ENCODE data around the gene MYO18B. TPM values are rescaled to one million over a fixed set of nuclear protein-coding genes. Genes with fewer than 3 reads are reported as not detected.
"Not testable (repeated sequence)": the region's sequence is repeated elsewhere in the genome, so short reads cannot be mapped to it uniquely, and the experiment has no call there.

MYO18B gene
- total RNA-seq, 2 donors from 2014 or later, result 0.03 TPM; not detected in 1

DNA sequence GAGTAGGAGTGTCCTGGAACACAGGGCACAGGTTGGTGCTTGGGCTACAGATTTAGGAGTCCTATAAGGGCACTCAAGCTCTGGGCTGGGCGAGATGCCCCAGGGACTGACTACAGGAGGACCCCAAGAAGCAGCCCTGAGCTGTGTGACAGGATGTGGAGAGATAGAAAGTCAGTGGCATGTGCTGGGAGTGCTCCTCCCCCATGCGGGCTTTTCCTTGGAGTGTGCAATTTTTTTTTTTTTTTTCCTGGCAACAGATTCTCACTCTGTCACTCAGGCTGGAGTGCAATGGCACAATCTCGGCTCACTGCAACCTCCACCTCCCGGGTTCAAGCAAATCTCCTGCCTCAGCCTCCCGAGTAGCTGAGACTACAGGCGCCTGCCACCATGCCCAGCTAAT is 33.6 kb upstream of the MYO18B start:
- intact Hi-C loops (cut with DNase I, micrococcal nuclease), result not testable (repeated sequence)

DNA sequence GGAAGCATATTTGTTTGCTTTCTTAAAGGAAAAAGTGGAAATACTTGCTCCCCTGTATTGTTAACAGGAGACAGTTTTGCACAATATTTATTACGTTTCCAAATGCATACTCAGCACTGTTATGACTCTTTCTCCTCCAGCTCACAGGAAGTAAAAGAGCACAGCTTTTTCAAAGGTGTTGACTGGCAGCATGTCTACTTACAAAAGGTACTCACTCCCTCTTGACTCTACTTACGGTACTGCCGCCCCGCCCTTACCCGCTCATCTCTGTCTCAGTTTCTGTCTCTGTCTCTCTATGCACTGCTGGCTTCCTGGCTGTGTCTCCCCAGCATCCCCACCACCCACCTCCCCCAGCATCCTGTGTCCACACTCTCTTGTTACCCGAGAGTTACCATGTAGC is 32.2 kb upstream of the MYO18B start:
- intact Hi-C loops (cut with DNase I, micrococcal nuclease), result no loop called here
- no peak for DNase-seq
- ATAC-seq, result no peak

More for the DNA sequence above, 33.6 kb upstream of the MYO18B start:
- ATAC-seq, DNase-seq: not testable (repeated sequence)

DNA sequence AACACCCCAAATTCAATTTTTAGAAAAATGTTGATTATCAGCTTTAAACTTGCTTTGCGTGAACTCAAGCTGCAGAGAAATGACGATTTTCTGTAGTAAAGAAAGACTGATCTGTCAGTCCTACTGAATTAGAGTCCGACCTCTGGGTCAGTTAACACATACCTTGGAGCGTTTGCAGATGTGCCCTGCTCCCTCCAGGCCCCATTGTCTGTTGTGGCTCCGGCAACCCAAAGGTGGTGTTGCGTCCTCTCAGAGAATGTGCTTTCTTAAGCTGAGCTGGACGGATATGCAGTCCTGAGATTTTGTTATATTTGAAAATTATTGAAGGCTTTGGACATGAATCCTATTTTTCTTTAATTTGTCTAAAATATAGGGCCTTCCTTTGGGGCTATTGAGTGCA is 31.5 kb upstream of the MYO18B start:
- intact Hi-C loops (cut with DNase I, micrococcal nuclease), result no loop called here
- DNase-seq (no peak), ATAC-seq (no peak)

DNA sequence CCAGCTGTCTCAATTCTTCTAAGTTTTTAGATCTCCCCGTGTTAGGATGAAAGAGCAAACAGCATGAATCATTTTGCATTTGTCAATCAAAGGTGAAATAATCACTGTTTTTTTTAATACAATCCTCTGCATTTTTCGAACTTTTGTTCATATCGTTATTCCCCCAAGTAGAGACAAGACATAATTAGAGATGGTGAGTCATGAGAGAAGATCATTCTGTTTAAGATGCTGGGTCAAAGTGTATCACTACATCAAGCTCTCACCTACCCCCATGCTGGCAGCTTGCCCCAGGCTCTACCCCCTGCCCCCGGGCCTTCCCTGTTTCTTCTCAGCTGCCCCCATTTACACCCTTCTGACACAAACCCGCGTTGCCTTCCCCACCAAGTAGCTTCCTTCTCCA is 30.5 kb upstream of the MYO18B start:
- intact Hi-C loops (cut with DNase I, micrococcal nuclease), result no loop called here
- DNase-seq, result no peak
- ATAC-seq, result no peak

DNA sequence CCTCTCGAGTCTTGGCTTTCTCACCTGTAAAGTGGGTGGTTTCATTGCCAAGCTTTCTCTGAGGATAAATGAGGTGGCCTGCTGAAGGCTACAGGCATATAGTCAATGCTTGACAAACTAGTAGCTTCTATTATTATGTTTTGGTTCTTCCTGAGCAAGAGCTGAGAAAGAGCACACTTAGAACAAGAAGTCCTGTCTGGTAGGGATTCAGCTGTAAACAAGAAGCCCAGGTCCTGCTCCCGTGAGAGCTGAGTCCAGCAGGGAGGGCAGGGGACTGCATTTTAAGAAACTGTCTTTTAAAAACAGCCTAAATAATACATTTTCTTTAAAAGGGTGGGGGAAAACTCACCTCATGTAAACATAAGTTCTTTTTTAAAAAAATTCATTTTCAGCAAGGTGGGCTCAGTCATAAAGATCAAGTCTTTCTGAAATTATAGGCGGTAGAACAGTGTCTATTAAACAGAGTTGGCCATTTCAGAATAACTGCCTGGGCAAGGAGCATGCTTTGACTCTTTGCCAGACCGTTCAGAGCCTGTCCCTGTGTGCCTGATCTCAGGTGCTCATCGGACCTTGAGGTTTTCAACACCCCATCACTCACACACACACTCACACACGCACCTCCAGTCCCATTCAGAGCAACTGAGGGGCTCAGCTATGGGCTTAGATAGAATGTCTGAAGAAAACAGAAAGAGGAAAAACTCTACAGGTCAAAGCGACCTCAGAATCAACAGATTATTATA is 29.2 kb upstream of the MYO18B start:
- intact Hi-C loops (cut with DNase I, micrococcal nuclease), result no loop called here
- no peak for DNase-seq
- ATAC-seq, result no peak

DNA sequence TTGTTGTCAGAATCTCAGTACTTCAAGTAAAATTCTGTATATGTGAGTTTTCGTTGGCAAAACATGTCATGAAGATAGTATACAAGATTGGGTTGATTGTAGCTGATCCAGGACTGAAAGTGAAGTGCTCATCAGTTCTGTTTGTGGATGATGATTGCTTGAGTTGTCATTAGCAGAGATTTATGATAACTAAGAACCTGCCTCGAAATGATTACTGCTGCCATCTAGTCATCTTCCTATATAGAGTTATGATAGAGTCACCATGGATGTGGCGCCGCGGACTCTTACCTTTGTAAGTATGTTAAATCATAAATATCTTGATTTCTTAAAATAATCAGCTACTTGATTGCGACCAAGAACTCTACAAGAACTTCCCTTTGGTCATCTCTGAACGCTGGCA is 27.9 kb upstream of the MYO18B start:
- intact Hi-C loops (cut with DNase I, micrococcal nuclease), result no loop called here
- ATAC-seq, result no peak

DNA sequence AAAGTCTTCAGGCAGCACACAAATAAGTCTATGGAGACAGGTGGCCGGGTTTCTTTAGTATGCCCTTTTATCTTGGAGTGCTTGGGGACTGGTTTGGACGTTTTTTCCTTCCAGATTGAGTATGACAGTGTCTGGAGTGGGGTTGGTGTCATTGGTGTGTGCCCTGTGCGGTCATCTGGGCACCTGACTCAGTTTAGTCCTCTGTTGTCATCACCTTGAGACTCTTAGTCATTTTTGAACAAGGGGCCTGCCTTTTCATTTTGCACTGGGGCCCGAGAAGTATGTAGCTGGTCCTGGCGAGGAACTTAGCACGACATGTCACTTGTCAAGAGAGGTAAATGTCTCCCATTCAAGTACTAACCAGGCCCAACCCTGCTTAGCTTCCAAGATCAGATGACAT is 27.2 kb upstream of the MYO18B start:
- intact Hi-C loops (cut with DNase I, micrococcal nuclease), result no loop called here
- no peak for ATAC-seq

More for the DNA sequence above, 27.9 kb upstream of the MYO18B start:
- DNase-seq, result no peak

DNA sequence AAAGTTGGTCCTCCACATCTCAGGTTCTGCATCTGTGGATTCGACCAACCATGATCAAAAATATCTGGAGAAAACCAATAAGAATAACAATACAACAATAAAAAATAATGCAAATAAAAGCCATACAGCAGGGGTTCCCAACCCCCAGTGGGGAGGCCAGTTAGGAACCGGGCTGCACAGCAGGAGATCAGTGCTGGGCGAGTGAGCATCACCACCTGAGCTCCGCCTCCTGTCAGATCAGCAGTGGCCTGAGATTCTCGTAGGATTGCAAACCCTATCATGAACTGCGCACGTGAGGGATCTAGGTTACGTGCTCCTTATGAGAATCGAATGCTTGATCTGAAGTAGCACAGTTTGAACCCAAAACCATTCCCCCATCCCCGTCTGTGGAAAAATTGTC is 25.4 kb upstream of the MYO18B start:
- intact Hi-C loops (cut with DNase I, micrococcal nuclease), result no loop called here
- ATAC-seq (no peak), DNase-seq (no peak)

More for the DNA sequence above, 27.2 kb upstream of the MYO18B start:
- DNase-seq, result no peak

DNA sequence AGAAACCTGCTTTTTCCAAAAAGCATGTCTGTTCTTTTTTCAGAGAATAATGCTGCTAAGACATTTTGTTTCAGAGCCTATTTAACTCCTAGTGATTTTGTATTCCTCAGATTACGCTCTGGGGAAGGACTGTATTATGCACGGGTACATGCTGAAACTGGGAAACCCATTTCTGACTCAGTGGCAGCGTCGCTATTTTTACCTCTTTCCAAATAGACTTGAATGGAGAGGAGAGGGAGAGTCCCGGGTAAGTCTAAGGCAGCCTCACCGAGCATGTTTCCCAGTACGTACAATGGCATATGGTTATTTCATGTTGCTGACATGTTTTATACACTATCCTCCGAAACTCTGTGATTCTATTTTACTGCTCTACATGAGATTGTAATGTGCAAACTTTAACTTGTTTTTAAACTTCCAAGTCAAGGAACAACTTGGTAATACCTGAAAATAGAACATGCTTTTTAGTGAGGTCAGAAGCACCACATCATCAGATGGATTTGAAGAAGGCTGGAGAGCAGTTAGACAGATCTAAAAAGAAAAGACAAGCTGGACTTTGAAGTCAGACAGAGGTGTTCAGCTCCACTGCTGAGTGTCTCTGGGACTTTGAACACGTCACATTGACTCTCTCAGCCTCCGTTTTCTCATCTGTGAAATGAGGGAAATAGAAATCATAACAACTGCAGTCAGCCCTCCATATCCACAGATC is 23.7 kb upstream of the MYO18B start:
- intact Hi-C loops (cut with DNase I, micrococcal nuclease), result no loop called here
- DNase-seq (no peak), ATAC-seq (no peak)

DNA sequence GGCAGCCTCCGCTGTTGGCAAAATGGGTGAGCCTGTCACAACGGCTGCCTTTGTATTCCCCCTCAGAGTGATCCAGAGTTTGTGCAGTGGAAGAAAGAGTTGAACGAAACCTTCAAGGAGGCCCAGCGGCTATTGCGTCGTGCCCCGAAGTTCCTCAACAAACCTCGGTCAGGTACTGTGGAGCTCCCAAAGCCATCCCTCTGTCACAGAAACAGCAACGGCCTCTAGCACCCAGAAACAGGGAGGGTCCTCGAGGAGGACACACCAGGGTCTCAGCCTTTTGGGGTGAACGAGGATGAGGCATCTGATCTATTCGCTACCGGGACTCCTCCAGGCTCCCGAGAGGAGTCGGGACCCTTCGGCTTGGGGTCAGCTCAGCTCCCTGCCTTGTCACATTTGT is 19.8 kb upstream of the MYO18B start:
- ATAC-seq (no peak), DNase-seq (no peak)
- intact Hi-C loops (cut with DNase I, micrococcal nuclease), result no loop called here

DNA sequence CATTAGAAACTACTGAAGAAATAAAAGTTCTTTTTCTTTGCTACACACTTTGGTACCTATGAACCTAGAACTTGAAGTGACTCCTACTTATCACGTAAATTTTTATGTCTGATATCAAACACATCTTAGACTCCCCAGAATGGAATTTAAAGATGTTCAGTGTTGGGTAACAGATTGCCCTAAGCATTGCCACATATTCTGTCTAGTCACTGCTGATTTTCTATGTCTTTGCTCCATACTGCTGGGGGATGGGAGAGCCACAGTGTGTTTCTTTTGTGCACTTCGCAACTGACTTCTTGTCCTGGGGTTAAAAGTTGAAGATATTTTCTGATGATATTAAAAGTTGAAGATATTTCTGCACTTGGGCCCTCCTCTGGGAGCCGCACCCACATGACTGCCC is 19.4 kb upstream of the MYO18B start:
- no peak for ATAC-seq
- DNase-seq, result no peak
- intact Hi-C loops (cut with DNase I, micrococcal nuclease), result no loop called here

DNA sequence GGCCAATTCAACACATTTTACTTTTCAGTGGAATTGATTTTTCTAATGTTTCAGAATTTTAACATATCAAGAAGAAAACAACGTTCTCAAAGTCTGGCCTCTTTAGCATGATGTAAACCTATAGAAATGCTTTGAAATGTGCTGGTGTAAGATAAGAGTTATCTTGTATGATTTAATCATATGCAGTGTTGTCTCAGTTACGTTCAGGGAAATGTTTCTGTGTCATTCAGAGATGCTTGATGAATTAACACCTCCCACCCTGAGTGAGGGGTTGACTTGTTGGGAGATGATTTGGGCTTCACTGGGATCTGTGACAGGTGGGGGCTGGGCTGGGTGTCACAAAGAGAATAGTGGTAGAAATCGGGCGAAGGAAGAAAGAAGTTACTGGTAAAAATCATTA is 15.7 kb upstream of the MYO18B start:
- DNase-seq (no peak), ATAC-seq (no peak)
- intact Hi-C loops (cut with DNase I, micrococcal nuclease), result no loop called here

DNA sequence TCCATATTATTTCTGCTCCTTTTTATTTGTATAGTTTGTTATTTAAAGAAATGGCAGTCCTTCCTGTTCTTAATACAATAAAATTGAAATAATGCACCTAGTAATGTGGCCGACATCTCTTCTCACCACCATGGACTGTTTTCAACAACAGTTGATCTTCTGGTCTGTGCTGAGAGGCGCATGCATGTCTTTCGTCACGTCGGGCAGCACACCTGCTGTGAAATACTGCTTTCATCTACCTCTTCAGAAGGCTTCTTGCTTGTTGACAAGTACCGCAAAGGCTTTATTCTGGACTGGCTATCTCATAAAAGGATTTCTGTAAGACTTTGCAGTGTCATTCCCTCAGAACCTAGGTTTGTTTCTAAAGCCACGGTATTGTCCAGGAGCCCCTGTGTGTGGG is 13.9 kb upstream of the MYO18B start:
- no peak for ATAC-seq
- intact Hi-C loops (cut with DNase I, micrococcal nuclease), result no loop called here
- no peak for DNase-seq

DNA sequence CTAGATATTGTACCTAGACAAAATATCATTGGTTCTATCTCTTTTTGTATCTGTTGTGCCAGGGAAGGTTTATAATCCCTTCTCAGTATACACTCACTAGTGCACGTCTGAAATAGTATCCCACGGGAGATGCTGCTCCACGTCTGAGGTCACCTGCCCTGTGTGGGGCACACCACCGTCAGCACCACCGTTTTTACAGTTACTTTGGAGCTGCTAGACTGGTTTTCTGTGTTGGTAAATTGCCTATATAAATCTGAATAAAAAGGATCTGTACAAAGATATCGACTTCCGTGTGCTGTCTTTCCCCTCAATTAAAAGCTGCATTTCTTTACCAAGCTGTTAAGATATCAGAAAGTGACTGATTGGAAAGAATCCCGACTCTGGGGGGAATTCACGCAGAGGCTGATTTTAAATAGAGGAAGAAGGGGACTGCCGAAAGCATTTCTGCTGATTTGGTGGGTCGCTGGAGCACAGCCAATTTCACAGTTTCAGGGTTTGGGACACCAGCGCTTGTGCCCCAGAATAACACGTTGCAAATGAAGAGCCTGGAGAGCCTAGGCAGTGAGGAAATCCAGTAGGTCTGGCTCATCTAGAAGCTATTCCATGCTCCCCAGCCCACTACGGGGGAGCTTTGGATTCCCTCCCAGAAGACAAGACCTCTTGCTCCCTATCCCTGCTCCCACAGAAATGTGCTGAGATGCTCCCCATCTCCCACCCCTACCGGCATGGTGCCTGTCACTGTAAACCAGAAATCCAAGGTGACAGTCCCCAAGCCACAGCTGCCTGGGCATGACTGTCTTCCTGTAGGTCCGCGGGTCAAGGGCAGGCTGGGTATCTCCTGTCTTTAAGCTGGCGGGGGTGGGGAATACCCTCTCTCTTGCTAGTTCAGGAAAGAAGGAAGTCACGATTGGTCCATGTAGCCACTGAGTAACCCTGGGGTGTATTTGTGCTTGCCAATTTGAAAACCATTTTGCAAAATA is 12.7 kb upstream of the MYO18B start:
- intact Hi-C loops (cut with DNase I, micrococcal nuclease), result no loop called here
- DNase-seq, result no peak
- ATAC-seq, result peak; percentile 77

DNA sequence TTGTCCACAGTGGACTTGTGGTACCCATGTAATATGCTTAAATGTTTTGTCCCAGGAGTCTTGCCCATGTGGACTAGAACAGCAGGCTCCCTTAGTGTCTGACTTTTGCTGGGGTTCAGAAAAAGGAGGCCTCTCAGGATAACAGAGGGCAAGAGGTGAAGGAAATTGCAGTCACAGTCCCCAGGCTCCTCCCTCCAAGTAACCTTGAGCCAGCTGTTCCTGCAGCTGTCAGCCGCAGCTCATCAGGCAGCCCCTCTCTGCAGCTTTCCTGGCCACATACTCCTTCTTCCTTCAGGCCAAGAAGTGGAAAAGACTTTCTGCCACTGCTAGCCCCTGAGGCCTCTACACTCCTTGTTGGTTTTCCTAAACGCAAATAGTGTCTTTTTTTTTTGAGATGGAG is 6.3 kb upstream of the MYO18B start:
- DNase-seq, result no peak
- intact Hi-C loops (cut with DNase I, micrococcal nuclease), result no loop called here
- no peak for ATAC-seq

DNA sequence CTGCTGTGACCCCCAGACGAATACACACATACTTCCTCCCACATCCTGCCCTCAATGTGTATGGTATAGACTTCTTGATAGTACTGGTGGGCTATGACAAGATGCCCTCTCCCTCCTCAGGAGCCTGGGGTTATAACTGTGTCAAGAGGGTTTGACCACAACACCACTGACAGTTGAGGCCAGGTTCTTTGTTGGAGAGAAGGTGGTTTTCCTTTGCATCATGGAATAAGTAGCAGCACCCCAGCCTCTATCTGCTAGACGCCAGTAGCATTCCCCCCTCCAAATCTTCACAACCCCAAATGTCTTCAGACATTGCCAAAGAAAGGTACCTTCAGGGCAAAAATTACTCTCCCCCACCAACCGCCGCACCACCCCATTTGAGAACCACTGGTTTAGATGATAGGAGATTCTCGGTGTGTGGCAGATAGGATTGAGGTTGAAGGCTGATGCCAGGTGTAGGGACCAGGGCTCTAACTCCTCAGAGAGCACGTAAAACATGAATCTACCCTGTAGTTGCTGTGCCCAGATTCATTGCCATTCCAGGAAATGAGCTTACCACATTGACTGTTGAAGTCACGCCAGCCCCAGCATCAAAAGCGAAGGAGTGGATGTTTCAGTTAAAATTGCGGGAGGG is 5.5 kb upstream of the MYO18B start:
- ATAC-seq (no peak), DNase-seq (no peak)
- intact Hi-C loops (cut with DNase I, micrococcal nuclease), result no loop called here

DNA sequence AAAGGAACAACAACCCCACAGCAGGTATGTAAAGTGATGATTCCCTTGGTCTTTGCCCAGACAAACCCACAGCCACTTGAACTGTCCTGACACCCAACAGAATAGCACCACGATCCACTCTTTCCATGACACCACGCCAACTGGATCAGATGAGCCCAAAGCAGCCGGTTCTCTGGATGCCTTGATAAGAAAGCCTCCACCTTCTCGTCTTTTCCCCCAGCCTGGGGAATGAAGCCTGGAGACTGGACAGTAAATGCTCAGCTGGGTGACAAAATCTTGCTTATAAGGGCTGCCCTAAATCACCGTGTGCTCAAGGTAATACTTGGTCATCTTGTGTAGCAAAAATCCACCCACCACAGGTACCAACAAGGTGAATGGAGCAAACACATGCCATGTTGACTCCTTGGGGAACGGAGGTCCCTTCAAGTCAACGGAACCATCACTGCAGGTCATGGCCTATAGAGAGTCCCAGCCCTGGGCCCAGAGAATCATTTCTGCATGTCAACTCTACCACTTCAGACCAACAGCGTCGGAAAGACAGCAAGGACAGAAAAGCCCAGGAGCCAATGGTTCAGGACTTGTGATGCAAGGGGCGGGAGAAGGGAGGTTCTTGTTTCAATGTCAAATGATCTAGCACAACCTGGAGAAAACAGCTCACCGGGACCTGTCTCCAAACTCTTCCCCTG is 2.2 kb upstream of the MYO18B start:
- no peak for DNase-seq
- ATAC-seq, result no peak
- intact Hi-C loops (cut with DNase I, micrococcal nuclease), result no loop called here

DNA sequence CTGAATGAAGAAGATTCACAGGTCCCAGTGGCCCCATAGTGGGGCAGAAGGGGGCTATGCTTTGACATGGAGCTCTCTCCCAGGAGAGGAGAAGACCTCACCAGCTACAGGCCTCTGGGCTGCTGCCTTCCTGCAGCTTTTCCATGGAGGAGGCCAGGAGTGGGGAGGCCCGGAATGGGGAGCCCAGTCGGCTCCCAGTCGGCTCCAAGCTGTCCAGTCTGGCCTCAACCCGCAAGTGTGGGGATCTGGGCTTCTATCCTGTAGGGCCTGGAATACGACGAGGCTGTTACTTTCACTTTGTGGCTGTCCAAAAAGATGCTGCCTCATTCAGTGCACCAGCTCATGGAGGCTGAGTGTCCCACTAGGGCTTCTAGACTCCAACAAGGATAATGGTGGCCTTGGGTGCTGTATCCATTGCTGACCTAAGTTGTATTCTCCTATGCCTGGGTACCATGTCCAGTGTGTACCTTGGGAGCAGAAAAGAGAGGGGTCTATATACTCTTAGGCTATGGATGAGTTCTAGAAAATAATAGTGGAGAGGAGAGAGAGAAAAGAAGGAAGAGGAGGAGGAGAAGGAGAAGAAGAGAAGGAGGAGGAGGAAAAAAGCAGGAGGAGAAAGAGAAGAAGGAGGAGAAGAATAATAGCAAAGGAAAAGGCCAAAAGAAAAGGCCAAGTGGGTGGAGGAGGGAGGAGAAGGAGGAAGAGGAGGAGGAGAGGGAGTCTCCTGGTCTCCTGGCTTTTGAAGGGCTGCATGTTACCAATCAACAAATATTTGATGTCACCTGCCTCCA is 1.1 kb downstream of the MYO18B start:
- DNase-seq (no peak), ATAC-seq (no peak)
- intact Hi-C loops (cut with DNase I, micrococcal nuclease), result no loop called here
